ENCODE results near the gene CENPV.

CENPV gene

GRCh38 chr17:16374146-16374938 lies 21.1 kb upstream of the CENPV start:
- no peaks in the 10 kb centered on the region for H3K79me2 ChIP-seq (ENCODE audit: insufficient read depth, low read length)
- no peaks in the 10 kb centered on the region for H4K20me1 ChIP-seq (ENCODE audit: insufficient read depth, low read length)
- no peak overlapping the region for H2AFZ ChIP-seq (ENCODE audit: low read length)
- H3K4me2 ChIP-seq (ENCODE audit: low read length), result no peak overlapping the region
- no peaks in the 10 kb centered on the region; the same call in 1 of the 2 replicates for H3F3A ChIP-seq (ENCODE audit: insufficient read depth, low read length)
- H3K9ac ChIP-seq (ENCODE audit: low read length), result no peak overlapping the region
- H3K4me1 ChIP-seq (ENCODE audit: insufficient read depth, low read length, severe bottlenecking), result peaks cover 5% of the 10 kb centered on the region
- no peaks in the 10 kb centered on the region for H3K9me2 ChIP-seq (ENCODE audit: low read depth, low read length)
- H3K27ac ChIP-seq (ENCODE audit: low read depth, low read length, poor library complexity, severe bottlenecking), result no peak overlapping the region
- H3K27me3 ChIP-seq (ENCODE audit: insufficient read depth, low read length), result no peaks in the 10 kb centered on the region
- no peak overlapping the region for H3K4me3 ChIP-seq (ENCODE audit: low read depth, low read length, poor library complexity, severe bottlenecking)
- no peaks in the 10 kb centered on the region for H3K9me3 ChIP-seq (ENCODE audit: low read length)
- H3K36me3 ChIP-seq (ENCODE audit: insufficient read depth, low read length), result no peaks in the 10 kb centered on the region
- TF ChIP-seq EZH2 (IDR thresholded peaks at IDR 0.05; ENCODE audit: borderline replicate concordance, low read length), result no peak

GRCh38 chr17:16371742-16372141 lies 18.5 kb upstream of the CENPV start:
- Histone ChIP-seq H3K36me3 (ENCODE audit: insufficient read depth, low read length) (no peaks in the 10 kb centered on the region), H3K4me1 (ENCODE audit: insufficient read depth, low read length, severe bottlenecking) (peaks cover 5% of the 10 kb centered on the region), H3K4me3 (ENCODE audit: low read depth, low read length, poor library complexity, severe bottlenecking) (no peak overlapping the region), H3K27ac (ENCODE audit: low read depth, low read length, poor library complexity, severe bottlenecking) (no peak overlapping the region), H2AFZ (ENCODE audit: low read length) (no peak overlapping the region), H3K9ac (ENCODE audit: low read length) (no peak overlapping the region), H3K4me2 (ENCODE audit: low read length) (no peak overlapping the region), H3K9me2 (ENCODE audit: low read depth, low read length) (no peaks in the 10 kb centered on the region), H4K20me1 (ENCODE audit: insufficient read depth, low read length) (no peaks in the 10 kb centered on the region), H3K9me3 (ENCODE audit: low read length) (no peaks in the 10 kb centered on the region), H3K27me3 (ENCODE audit: insufficient read depth, low read length) (no peaks in the 10 kb centered on the region), H3F3A (ENCODE audit: insufficient read depth, low read length) (no peaks in the 10 kb centered on the region), H3K79me2 (ENCODE audit: insufficient read depth, low read length) (no peaks in the 10 kb centered on the region)
- no peak for TF ChIP-seq CTCF (IDR thresholded peaks at IDR 0.05; ENCODE audit: low read length)
- TF ChIP-seq EZH2 (IDR thresholded peaks at IDR 0.05; ENCODE audit: borderline replicate concordance, low read length), result no peak

GRCh38 chr17:16364625-16365024 lies 11.4 kb upstream of the CENPV start:
- H4K20me1 ChIP-seq (ENCODE audit: insufficient read depth, low read length), result no peaks in the 10 kb centered on the region
- no peak overlapping the region for H2AFZ ChIP-seq (ENCODE audit: low read length)
- H3F3A ChIP-seq (ENCODE audit: insufficient read depth, low read length), result no peaks in the 10 kb centered on the region
- H3K9ac ChIP-seq (ENCODE audit: low read length), result no peak overlapping the region
- TF ChIP-seq EZH2 (IDR thresholded peaks at IDR 0.05; ENCODE audit: borderline replicate concordance, low read length), result no peak
- no peak for TF ChIP-seq CTCF (IDR thresholded peaks at IDR 0.05; ENCODE audit: low read length)
- H3K4me1 ChIP-seq (ENCODE audit: insufficient read depth, low read length, severe bottlenecking), result no peaks in the 10 kb centered on the region
- H3K4me2 ChIP-seq (ENCODE audit: low read length), result no peak overlapping the region
- H3K4me3 ChIP-seq (ENCODE audit: low read depth, low read length, poor library complexity, severe bottlenecking), result no peak overlapping the region
- H3K79me2 ChIP-seq (ENCODE audit: insufficient read depth, low read length), result no peaks in the 10 kb centered on the region
- H3K9me3 ChIP-seq (ENCODE audit: low read length), result no peaks in the 10 kb centered on the region
- H3K27ac ChIP-seq (ENCODE audit: low read depth, low read length, poor library complexity, severe bottlenecking), result no peak overlapping the region
- no peaks in the 10 kb centered on the region for H3K36me3 ChIP-seq (ENCODE audit: insufficient read depth, low read length)
- H3K27me3 ChIP-seq (ENCODE audit: insufficient read depth, low read length), result no peaks in the 10 kb centered on the region
- H3K9me2 ChIP-seq (ENCODE audit: low read depth, low read length), result no peaks in the 10 kb centered on the region
